ENCODE results near the gene C9orf152.

Gene C9orf152

DNA sequence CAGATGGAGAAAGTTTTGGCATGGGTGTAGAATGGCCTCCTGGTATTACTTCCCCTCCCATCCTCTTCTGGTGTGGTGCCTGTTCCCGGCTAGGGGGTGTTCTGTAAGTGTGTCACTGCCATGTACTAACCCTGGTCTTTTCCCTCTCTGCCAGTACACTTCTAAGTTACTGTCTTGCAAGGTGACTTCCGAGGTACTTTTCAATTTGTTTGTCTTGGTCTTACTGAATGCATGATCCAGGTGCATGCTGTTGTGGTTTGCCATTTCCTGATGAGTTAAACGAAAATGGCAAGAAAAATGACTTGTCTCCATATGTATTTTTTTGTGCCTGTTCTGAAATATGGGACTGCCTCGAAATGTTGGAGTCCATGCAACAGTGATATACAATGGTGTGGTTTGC, 46.0 kb downstream of the C9orf152 start:
- Histone ChIP-seq H3K9me3 (no peaks in the 10 kb centered on the region), H3K4me3 (ENCODE audit: low read depth, low read length) (no peak overlapping the region), H3K4me1 (no peaks in the 10 kb centered on the region), H3K36me3 (no peaks in the 10 kb centered on the region), H3K27me3 (no peaks in the 10 kb centered on the region)
- DNase-seq = no peak
- TF ChIP-seq, protein P1, sequence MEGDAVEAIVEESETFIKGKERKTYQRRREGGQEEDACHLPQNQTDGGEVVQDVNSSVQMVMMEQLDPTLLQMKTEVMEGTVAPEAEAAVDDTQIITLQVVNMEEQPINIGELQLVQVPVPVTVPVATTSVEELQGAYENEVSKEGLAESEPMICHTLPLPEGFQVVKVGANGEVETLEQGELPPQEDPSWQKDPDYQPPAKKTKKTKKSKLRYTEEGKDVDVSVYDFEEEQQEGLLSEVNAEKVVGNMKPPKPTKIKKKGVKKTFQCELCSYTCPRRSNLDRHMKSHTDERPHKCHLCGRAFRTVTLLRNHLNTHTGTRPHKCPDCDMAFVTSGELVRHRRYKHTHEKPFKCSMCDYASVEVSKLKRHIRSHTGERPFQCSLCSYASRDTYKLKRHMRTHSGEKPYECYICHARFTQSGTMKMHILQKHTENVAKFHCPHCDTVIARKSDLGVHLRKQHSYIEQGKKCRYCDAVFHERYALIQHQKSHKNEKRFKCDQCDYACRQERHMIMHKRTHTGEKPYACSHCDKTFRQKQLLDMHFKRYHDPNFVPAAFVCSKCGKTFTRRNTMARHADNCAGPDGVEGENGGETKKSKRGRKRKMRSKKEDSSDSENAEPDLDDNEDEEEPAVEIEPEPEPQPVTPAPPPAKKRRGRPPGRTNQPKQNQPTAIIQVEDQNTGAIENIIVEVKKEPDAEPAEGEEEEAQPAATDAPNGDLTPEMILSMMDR (IDR thresholded peaks at IDR 0.05; ENCODE audit: low read depth, low read length) = no peak

DNA sequence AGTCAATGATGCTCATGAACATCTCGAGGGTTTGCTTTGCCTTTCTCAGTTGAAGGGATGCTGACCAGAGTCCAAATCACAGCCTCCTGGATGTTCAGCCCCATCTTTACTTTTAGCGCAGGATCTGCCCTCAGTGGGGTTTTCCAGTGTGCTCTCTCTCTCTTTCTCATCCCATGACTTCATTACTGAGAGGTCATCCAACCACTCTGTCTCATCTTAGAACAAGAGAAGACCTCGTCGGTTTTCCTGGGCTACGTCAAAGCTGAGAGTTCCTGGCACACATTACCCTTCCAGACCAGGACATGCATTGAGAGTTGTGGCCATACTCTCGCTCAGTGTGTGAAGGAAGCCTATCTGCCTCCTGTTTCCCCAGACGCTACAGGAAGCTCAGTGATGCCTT, 47.3 kb downstream of the C9orf152 start:
- DNase-seq = no peak
- TF ChIP-seq, protein P1 (IDR thresholded peaks at IDR 0.05; ENCODE audit: low read depth, low read length) = no peak
- Histone ChIP-seq H3K9me3 (no peaks in the 10 kb centered on the region), H3K4me3 (ENCODE audit: low read depth, low read length) (no peak overlapping the region), H3K27me3 (no peaks in the 10 kb centered on the region), H3K36me3 (no peaks in the 10 kb centered on the region), H3K4me1 (no peaks in the 10 kb centered on the region)

DNA sequence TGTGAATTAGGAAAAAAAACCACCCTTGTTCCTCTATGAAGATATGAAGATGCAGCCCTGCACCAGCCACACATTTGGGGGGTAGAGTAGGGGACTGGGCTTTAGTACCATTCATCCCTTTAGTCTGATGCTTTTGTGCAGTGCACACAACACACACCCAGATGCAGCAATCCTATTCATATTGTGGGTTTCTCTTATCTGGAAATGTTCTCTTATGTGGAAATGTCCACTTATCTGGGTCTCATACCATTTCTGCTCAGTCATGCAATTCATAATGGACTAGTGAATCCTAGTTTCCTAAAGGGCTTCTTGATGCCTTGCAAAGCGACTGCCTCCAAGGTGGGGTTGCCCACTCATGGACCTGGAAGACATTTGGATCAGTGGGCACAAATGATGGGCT, 47.8 kb downstream of the C9orf152 start:
- TF ChIP-seq, protein P1 (IDR thresholded peaks at IDR 0.05; ENCODE audit: low read depth, low read length) = no peak
- Histone ChIP-seq H3K36me3 (no peaks in the 10 kb centered on the region), H3K4me3 (ENCODE audit: low read depth, low read length) (no peak overlapping the region), H3K27me3 (no peaks in the 10 kb centered on the region), H3K9me3 (no peaks in the 10 kb centered on the region), H3K4me1 (no peaks in the 10 kb centered on the region)
- DNase-seq = no peak

DNA sequence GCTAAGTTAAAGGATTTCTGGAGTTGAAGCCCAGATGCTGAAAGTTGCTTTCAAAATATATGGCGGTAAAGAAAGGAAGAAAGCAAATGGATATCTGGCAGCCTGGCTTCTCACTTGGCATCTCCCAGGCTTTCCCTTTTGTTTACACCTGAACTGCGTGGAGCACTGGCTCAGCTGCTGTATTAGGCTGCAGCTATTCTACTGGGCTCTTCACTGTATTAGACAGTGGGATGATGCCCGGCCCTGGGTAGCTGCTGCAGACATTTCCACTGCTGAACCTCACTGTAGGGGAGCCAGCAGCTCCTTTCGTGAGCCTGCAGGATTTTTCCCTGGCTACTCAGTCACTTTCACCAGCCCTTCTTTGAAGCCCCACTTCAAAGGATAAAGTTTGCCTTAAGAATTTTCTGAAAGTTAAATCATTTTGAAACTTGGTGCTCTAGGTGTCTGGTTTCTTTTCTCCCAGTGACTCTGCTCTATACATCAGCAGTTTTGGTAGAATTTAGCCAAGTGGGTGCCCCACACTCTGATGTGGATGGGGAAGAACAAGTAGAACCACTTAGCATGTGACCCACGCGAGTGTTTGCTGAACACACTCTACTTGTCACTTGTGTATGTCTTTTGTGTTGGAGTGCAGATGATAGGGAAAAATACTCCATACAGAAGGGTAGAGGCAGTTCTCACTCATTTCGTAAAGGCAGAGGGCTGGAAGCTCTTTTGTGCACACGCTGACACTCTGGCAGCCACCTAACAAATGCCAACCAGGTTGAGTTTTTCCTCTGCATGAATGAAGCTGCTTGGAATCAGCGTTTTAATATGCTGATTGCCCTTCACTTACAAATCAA, 49.9 kb downstream of the C9orf152 start:
- H3K27me3 ChIP-seq = no peaks in the 10 kb centered on the region
- H3K9me3 ChIP-seq = no peaks in the 10 kb centered on the region
- no peaks in the 10 kb centered on the region for H3K4me1 ChIP-seq
- DNase-seq = no peak
- no peaks in the 10 kb centered on the region for H3K36me3 ChIP-seq
- H3K4me3 ChIP-seq (ENCODE audit: low read depth, low read length) = no peak overlapping the region
- TF ChIP-seq, protein P1 (IDR thresholded peaks at IDR 0.05; ENCODE audit: low read depth, low read length) = no peak

DNA sequence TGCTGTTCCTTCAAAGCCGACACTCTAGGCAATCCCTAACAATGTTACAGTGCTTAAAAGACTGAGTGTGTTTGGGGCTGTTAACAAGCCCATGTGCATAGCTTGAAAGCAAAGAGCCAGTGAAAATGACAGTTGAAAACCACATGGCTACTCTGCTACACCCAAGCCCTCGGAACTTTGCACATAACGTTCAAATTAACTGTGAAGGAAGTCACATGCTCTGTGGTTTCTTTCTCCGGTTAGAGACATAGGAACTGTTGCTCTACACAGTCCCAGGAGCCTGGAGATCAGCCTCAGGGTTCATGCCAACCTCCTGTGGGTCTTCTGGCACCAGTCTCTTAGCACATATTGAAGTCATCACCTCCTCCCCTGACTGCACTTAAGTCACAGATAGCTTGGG, 51.1 kb downstream of the C9orf152 start:
- no peaks in the 10 kb centered on the region for H3K4me1 ChIP-seq
- no peak for DNase-seq

DNA sequence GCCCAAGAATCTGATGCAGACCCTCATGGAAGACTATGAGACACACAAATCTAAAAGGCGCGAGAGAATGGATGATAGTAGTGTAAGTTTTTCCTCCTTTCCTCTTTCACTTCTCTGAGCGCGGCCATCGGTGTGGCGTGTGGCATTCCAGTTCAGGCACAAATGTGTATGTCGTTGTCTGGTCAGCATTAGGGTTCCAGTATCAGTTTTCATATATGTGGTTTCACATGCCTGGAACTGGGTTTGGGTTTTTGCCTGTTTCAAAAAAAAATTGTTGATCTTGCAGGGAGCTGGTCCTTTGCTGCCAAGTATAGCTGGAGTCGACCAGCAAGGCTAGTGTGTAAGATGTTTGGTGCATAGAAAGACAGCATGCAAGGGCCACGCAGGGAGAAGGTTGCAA, 51.5 kb downstream of the C9orf152 start:
- DNase-seq = no peak
- Histone ChIP-seq H3K4me3 (ENCODE audit: low read depth, low read length) (no peak overlapping the region), H3K27me3 (no peaks in the 10 kb centered on the region), H3K9me3 (no peaks in the 10 kb centered on the region), H3K4me1 (no peaks in the 10 kb centered on the region), H3K36me3 (no peaks in the 10 kb centered on the region)
- TF ChIP-seq, protein P1 (IDR thresholded peaks at IDR 0.05; ENCODE audit: low read depth, low read length) = no peak

More for the DNA sequence above, 51.1 kb downstream of the C9orf152 start:
- Histone ChIP-seq H3K4me3 (ENCODE audit: low read depth, low read length) (no peak overlapping the region), H3K36me3 (no peaks in the 10 kb centered on the region), H3K9me3 (no peaks in the 10 kb centered on the region), H3K27me3 (no peaks in the 10 kb centered on the region)
- TF ChIP-seq, protein P1 (IDR thresholded peaks at IDR 0.05; ENCODE audit: low read depth, low read length) = no peak
